ENCODE results near the gene GLB1L.
"Not testable (repeated sequence)": the region's sequence is repeated elsewhere in the genome, so short reads cannot be mapped to it uniquely, and the experiment has no call there.

Gene GLB1L

DNA sequence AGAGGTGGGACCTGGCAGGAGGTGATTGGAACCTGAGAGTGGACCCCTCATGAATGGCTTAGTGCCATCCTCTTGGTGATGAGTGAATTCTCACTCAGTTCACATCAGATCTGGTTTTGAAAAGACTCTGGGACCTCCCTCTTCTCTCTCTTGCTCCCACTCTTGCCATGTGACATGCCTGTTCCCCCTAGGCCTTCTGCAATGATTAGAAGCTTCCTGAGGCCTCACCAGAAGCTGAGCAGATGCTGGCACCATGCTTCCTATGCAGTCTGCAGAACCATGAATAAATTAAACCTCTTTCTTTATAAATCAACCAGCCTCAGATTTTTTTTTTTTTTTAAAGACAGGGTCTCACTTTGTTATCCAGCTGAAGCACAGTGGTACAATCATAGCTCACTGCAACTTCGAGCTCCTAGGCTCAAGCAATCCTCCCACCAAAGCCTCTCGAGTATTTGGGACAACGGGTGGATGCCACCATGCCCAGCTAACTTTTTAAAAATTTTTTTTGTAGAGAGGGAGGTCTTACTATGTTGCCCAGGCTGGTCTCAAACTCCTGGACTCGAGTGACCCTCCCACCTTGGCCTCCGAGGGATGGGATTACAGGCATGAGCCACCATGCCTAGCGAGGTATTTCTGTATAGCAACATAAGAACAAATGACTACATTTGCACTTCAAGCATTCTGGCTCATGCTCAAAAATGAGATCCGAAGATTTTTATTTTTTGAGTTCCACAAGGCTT lies 40.6 kb downstream of the GLB1L start:
- no peak for DNase-seq

GRCh38 chr2:219201331-219201730 lies 43.9 kb downstream of the GLB1L start:
- not testable (repeated sequence) for DNase-seq

GRCh38 chr2:219200502-219201326 lies 44.5 kb downstream of the GLB1L start:
- not testable (repeated sequence) for DNase-seq

- DNase-seq = no peak
Observed at GRCh38 chr2:219199470-219200211, 45.6 kb downstream of the GLB1L start.

- DNase-seq = no peak
Observed at GRCh38 chr2:219198974-219199373, 46.3 kb downstream of the GLB1L start.

GRCh38 chr2:219197388-219197787 lies 47.9 kb downstream of the GLB1L start:
- no peak for DNase-seq

- DNase-seq = no peak
Observed at GRCh38 chr2:219186754-219187456, 58.3 kb downstream of the GLB1L start.

Measured in NCI-H1092 treated with DMSO at 0.1 percent for 48 hours (cell line).